HG03095 (cell line): ENCODE measurements around the gene CGB3.
"Not testable (repeated sequence)": the region's sequence is repeated elsewhere in the genome, so short reads cannot be mapped to it uniquely, and the experiment has no call there.

Experiments
- ATAC-seq: cut with Tn5 transposase; IDR thresholded peaks from one replicate; pipeline ENCODE4 v1.9.1; 2021; ENCODE audit warnings: moderate library complexity; ENCODE audit not compliant: unreplicated experiment

The CGB3 gene

GRCh38 chr19:49042666-49043065 is 18.5 kb upstream of the CGB3 start:
- ATAC-seq, result not testable (repeated sequence)

GRCh38 chr19:49042177-49042576 is 18.0 kb upstream of the CGB3 start:
- ATAC-seq, result no peak

- ATAC-seq, result not testable (repeated sequence)
Measured at GRCh38 chr19:49039736-49040135, 15.6 kb upstream of the CGB3 start.

- not testable (repeated sequence) for ATAC-seq
Measured at GRCh38 chr19:49038557-49039276, 14.6 kb upstream of the CGB3 start.

- ATAC-seq, result not testable (repeated sequence)
Measured at GRCh38 chr19:49038111-49038510, 14.0 kb upstream of the CGB3 start.

- not testable (repeated sequence) for ATAC-seq
Measured at GRCh38 chr19:49036815-49037214, 12.7 kb upstream of the CGB3 start, which contains the start of gene CGB1. TSS of gene CGB1 (minus strand) at chr19:49036895. CDS start at chr19:49036711, 184 bp downstream.

GRCh38 chr19:49031642-49032301 is 7.6 kb upstream of the CGB3 start, which contains the start of gene CGB2:
TSS of gene CGB2 (plus strand) at chr19:49031890. CDS start at chr19:49032096, 206 bp downstream.
- not testable (repeated sequence) for ATAC-seq

- ATAC-seq, result not testable (repeated sequence)
Measured at GRCh38 chr19:49030323-49030722, 6.2 kb upstream of the CGB3 start.

- ATAC-seq, result not testable (repeated sequence)
Measured at GRCh38 chr19:49029749-49030148, 5.6 kb upstream of the CGB3 start.

GRCh38 chr19:49028686-49029085 is 4.6 kb upstream of the CGB3 start:
- ATAC-seq, result not testable (repeated sequence)

GRCh38 chr19:49025599-49025998 is 1.5 kb upstream of the CGB3 start:
- not testable (repeated sequence) for ATAC-seq

GRCh38 chr19:49025088-49025487 is 955 bp upstream of the CGB3 start:
- not testable (repeated sequence) for ATAC-seq

GRCh38 chr19:49022116-49022515 is 2.0 kb downstream of the CGB3 start:
- no peak for ATAC-seq

GRCh38 chr19:49020931-49021895 is 2.9 kb downstream of the CGB3 start:
- ATAC-seq, result no peak

GRCh38 chr19:49020342-49020741 is 3.8 kb downstream of the CGB3 start:
- no peak for ATAC-seq

- ATAC-seq, result no peak
Measured at GRCh38 chr19:49019242-49019932, 4.7 kb downstream of the CGB3 start.

- ATAC-seq, result not testable (repeated sequence)
Measured at GRCh38 chr19:49018388-49019241, 5.5 kb downstream of the CGB3 start.

- no peak for ATAC-seq
Measured at GRCh38 chr19:49017666-49018351, 6.3 kb downstream of the CGB3 start.
